Astrocyte of the hippocampus (primary cell): ENCODE data around the gene YPEL3.

ENCODE experiments used
- DNase-seq: peaks from one replicate; pipeline ENCODE4 v3.0.0; 2011; ENCODE audit warnings: low read depth, low spot score

YPEL3 gene

DNA sequence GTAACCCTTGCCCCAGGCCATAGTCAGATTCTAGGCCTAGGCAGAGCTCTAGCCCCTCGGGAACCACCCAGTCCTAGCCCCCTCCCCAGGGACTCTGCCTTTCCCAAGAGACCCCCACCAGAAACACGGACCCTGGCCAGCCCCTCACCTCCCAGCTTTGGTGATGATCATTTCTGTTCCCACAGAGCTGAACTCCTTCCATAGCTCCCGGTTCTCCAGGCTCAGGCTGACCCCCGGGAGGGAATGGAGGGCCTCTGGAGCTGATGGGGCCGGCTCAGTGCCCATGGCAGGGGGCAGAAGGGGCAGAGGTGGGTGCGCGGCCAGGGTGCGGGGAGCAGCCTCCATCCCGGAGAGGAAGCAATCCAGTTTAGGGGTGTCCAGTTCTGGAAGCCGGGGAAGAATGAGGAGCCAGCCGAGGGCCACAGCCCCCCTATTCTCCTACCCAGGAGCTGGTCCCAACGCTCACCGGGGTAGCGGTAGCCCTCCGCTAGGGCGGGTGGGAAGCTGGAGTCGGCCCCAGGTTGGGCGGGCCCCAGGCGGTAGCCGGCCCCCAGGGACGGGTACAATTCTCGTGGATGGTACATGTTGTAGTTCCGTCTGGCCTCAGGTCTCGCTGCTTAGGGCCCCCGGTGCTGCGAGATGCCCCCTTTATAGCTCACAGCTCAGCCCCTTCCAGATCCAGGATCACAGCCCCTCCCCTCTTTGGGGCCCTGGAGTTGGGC is 5.2 kb downstream of the YPEL3 start:
- no peak for DNase-seq

DNA sequence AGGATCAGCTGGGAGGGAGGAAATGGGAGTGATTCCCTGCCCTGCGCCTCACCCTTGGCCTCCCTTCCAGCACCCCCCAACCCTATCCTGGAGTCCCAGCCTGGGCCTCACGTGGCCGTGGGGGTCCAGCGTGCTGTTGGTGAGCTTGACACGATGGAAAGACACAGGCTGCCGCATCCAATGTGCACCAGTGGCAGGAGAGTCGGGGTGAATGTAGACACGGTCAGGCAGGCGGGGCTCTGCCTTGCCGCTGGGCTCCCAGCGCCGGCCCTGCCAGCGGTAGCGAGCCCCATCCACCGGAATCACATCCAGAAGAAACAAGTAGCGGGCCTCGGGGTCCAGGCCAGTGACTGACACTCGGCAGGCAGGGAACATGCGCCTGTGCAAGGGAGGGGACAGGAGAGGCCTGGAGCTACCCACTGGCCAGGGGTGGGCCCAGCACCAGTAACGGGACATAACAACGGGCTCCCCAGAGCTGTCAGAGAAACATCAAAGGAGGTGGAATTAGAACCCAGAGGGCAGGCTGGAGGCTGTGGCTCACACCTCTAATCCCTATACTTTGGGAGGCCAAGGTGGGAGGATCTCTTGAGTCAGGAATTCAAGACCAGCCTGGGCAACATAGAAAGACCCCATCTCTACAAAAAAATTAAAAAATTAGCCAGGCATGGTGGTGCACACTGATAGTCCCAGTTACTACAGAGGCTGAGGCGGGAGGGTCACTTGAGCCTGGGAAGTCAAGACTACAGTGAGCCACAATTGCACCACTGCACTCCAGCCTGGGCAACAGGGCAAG is 7.0 kb downstream of the YPEL3 start:
- no peak for DNase-seq

DNA sequence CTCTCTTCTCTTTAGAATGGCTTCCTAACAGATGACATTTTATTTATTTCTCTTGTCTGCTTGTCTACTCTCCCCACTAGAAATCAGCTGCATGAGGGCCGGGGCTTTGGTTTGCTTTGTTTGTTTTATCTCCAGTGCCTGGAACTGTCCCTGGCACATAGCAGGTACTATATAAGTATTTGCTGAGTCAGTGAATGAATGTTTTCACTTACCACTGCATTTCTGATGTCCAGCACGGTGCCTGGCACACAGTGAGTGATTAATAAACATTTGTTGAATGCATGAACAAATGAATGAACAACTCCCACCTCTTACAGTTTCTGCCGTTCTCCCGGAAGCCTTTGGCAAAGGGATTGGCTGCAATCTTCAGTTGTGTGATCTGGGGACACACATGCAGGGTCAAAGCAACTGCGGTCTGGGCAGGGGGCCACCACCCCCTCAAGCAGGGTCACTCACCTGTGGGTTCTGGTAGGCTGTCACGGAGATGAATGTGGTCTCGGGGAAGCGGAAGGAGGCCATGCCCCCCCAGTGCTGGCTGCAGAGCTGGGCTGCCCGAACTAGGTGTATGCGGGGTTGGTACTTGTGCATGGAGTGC is 7.7 kb downstream of the YPEL3 start:
- no peak for DNase-seq

DNA sequence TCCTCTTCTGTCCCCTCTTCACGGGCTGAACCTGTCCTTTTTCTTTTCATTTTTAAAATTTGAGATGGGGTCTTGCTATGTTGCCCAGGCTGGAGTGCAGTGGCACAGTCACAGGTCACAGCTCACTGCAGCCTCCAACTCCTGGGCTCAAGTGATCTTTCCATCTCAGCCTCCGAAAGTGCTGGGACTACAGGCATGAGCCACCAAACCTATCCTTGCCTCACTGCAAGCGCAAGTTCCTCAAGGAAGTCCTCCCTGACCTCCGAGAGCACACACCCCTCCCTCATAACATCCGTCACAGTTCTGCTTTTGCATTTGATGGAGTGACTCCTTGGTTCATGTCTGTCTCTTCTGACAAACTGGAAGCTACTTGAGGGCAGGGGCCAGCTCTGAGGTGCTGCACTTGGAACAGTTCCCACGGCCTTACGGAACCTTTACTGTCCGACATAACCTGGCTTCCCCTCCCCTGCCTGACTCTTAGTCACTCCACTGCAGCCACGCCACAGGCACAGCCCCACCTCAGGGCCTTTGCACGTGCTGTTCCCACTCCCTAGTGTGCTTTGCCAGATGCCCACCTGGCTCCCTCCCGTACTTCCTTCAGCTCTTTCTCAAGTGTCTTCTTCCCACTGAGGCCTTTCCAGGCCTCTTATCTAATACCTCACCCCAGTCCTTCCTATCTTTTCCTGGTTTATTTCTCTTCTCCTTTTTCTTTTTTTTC is 8.7 kb downstream of the YPEL3 start:
- no peak for DNase-seq

DNA sequence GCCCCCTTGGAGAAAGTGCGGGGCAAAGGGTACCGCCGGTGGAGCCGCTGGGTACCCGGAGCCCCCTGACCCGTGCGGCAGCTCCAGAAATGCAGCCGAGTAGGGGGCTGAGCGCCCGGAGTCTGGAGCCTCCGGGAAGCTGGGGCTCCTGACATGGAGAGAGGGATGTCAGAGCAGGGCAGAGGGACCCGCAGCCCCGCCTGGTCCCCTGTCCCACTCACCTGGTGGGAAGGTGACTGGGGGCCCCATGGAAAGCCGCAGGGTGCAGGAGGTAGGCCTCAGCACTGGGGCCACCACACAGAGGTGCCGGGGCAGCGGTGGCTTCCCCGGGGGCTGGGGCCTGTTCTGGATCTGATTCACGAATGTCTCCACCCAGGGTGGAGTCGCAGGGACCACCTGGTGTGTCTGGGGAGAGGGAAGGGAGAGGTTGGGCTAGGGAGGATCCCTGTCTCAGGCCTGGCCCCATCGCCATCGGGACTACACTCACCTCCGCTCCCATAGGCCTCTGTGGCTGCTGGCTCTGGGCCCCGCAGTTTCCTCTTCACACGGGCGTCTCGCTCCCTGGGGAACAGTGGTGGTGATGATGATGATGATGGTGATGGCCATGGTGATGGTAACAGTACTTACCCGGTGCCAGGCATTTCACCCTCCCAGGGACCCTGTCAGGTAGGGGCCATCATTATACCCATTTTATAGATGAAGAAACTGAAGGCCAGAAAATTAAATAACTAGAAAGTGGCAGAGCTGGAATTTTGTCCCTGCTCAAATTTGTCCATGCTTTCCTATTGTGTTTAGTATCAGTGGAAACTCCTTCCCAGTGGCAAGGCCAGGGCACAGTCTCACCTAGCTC is 9.5 kb downstream of the YPEL3 start:
- no peak for DNase-seq

DNA sequence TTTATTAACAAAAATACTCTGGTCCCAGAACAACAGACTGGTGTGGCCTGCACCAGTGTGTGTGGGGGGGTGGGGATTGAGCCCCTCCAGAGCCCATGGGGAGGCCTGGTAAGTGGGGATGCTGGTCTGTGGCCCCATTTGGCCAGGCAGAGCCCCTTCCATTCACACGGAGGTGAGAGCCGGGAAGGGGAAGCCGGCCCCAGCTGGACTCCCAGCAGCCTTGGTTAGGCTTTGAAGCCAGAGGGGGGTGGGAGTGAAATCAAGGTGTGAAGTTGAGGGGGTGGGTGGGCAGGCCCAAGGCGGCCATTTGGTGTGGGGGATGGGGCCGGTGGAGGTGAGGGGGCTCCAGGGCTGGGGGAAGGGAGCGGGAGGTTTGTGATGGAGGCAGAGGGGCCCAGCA is 10.2 kb downstream of the YPEL3 start:
- DNase-seq, result no peak

DNA sequence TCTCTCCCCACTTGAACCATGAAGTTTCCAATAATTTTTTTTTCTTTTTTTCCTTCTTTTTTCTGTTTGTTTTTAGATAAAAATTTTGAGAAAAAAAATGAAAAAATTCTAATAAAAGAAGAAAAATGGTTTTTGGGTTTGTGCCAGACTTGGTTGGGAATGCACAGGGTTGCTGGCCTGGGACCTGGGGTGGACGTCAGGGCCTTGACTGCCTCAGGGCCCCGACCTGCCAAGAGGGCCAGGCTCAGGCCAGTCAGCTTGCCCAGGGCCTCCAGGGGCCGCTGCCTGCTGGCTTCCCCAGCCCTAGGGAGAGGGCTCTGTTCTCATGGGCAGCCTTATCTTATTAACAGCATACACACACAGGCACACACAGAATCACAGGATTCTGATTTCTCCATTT is 10.8 kb downstream of the YPEL3 start:
- no peak for DNase-seq

DNA sequence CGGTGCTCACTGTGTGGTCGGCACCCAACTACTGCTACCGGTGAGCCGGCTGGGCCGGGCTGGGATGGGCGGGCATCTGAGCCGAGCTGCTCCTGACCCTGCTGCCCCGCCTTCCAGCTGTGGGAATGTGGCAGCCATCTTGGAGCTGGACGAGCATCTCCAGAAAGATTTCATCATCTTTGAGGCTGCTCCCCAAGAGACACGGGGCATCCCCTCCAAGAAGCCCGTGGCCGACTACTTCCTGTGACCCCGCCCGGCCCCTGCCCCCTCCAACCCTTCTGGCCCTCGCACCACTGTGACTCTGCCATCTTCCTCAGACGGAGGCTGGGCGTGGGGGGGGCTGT is 11.2 kb downstream of the YPEL3 start:
- no peak for DNase-seq

DNA sequence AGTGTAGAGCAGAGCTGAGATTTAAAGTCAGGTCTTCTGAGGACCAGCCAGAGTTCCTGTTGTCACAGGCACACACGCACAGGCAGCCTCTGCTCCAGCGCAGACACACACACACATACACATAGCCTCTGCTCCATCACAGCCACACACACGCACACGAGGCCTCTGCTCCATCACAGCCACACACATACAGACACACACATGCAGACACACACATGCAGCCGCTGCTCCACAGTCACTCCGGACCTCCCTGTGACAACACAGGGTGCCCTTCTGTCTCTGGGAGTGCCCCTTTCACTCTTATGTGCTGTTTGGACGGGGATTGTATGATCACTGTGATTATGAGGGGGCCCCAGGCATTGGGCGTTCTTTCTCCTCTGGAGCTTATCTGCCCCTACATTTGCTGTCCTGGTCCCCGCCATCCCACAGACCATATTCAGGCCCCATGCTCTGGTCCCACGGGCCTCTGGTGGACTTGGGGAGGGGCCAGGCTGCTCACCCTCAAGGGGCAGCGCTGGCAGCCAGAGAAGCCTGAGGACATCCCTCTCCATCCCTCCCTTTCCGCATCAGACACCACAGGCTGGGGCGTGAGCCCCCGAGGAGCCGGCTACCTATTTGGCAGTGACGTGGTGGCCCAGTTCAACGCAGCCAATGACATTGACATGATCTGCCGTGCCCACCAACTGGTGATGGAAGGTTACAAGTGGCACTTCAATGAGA is 11.8 kb downstream of the YPEL3 start:
- DNase-seq, result no peak

DNA sequence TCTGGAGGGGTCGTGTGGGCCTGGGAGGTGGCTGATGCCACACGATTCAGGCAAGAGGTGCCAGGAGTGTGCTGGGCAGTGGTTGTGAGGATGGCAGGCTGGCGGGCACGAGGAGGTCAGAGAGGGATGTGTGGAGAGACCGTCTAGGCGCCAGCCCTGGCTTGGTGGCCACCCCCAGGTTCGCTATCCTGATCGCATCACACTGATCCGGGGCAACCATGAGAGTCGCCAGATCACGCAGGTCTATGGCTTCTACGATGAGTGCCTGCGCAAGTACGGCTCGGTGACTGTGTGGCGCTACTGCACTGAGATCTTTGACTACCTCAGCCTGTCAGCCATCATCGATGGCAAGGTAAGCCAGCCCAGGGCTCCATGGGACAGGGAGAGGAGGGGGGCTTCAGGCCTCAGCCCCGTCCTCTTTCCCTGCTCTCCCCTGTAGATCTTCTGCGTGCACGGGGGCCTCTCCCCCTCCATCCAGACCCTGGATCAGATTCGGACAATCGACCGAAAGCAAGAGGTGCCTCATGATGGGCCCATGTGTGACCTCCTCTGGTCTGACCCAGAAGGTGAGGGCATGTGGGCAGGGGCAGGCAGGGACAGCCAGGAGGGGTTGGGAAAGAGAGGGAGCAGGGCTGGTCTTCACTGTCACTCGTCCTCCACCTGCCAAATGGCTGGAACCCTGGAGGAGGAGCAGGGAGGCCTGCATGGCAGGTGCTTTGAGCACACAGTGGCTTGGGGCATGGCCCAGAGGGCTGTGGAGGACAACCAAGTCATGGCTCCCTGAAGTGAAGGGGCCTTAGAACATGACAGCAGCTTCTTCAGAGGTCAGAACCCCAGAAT is 12.6 kb downstream of the YPEL3 start:
- no peak for DNase-seq

DNA sequence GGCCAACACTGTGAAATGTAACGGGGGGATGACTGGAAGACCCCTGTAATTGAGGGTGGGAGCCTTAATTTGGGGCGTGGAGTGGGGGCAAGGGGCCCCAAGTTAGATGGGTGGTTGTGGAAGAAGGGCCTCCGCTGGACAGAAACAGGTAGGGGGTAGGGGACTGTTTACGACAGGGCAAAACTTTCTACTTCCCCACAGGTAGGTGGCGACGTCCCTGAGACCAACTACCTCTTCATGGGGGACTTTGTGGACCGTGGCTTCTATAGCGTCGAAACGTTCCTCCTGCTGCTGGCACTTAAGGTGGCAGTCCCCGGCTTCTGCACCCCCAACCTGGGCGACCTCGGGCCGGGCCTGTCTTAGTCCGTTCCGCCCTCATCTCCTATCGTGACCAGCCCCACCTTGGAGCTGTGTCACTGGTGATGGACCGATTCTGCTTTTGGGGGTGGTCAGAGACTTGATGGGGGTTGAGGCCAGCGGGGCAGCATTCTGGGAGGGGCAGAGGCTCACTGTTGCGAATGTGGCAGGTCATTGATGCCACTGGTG is 13.4 kb downstream of the YPEL3 start:
- DNase-seq, result no peak

DNA sequence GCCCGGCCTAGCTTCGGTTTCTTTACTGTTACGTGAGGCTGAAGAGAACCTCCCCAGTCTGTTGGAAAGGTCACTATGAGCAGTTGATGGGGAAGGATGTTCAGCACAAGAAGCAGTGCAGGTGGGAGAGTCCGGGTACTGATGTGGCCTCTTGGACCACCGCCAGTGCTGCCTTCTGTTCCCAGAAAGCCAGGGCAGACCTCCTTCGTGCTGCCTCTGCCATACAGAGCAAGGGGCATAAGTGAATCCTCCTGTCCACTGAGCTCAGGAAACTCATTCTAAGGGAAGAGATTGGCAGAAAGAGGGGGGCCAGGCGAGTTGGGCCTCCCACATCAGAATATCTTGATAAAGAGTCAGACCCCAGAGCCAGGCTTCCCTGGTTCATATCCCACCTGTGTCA is 16.5 kb downstream of the YPEL3 start:
- no peak for DNase-seq

DNA sequence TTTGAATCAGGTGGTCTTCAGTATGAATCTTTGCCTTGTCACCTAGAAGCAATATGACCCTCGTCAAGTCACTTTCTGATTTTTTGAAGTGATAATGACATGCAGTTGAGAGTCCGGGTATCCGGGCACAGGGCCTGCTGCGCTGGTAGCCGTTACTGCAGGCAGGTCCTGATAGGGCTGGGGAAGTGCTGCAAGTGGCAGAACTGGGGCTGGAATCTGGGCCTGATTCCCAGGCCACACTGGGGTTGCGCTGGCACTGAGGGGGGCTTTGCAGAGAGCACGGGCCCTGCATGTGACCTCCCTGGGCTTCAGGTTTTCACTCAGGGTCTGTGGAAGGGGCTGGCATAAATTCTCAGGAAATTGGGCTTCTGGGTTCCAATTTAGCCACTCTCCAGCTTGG is 17.3 kb downstream of the YPEL3 start:
- no peak for DNase-seq

DNA sequence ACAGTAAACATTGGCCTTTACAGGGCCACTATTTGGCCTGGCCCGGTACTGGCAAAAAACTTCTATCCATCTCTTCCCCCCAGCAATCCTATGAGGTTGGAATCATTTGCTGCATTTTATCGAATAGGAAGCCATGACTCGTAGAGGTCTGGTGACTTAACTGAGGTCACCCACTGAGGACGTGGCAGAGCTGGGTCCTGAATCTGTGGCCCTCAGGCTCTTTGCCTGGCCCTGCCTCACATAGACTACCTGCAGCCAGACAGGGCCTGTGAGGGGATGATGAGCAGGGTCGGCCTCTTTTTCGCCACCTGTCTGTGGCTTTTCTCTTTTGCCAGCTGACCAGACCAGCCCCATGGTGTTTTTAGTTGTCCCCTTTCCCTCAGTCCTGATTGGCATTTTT is 18.4 kb downstream of the YPEL3 start:
- no peak for DNase-seq

DNA sequence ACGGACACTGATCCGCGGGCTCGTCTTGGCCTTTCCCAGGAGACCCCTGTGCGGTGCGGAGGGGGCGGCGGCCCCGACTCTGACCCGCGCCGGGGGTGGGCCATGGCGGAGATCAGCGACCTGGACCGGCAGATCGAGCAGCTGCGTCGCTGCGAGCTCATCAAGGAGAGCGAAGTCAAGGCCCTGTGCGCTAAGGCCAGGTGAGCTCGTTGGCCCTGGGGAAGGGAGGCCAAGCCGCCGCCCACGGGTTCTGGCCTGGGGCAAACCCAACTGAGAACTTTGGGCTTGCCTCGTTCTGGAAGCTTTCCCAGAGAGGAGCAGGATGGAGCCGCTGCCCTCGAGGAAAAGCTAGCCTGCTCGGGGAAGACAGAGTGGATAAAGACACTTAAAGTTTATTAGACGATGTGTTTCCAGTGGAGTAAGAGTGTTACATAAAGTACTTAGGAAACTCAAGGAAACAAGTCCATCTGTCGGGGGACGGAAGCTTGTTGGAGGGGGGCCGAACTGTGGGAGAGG is 19.7 kb downstream of the YPEL3 start:
- DNase-seq, result peak; percentile 45

DNA sequence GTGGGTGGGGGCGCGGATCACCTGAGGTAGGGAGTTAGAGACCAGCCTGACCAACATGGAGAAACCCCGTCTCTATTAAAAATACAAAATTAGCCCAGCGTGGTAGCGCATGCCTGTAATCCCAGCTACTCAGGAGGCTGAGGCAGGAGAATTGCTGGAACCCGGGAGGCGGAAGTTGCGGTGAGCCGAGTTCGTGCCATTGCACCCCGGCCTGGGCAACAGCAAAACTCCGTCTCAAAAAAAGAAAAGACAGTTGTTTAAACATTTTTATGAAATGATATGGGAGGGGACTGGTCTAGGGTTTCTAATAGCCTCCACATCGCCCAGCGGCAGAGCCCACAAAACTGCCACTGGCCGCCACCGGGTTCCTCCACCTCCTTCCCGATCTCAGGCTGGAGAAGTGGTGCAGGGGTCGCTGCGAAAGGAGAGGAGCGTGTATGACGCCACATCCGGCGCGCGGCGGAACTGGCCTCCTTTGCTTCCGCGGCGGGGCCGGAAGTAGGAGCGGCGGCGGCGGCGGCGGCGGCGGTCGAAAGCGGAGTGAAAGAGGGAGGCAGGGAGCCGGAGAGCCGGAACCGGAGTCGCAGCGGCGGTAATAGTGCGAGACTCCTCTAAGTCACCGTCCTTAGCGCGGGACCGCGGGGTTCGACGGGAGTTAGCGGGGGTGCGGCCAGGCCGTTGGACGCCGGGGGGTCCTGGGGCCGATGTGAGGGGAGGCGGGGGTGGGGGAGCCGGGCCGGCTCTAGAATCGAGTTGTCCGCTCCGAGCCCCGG is 20.3 kb downstream of the YPEL3 start, which contains the start of gene PPP4C:
PPP4C (plus strand) TSS at position 492 of the 773 bp plus-strand sequence. CDS start 384 bp downstream, outside the sequence.
- DNase-seq, result peak; percentile 96

DNA sequence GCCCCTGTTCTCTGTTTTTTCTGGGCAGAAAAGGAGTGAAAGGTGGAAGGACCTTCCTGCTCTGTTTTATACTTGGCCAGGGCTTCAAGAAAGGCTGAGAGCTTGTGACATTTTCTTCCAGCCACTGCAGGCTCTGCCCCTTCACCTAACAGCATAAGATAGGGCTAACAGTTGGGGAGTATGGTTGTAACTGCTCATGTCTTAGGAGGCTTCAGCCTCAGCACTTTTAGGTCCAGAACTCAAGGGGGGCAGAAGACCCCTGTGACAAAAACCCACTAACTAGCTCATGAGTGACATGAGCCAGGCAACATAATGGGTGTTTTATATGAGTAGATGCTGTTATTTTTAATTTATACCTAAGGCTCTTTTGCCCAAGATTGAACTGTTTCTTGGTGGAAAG is 25.5 kb downstream of the YPEL3 start:
- no peak for DNase-seq
